SK-N-SH treated with all-trans-retinoic acid at 6 μM for 48 hours (cell line): ENCODE results near the gene GNGT2.

Experiments used
- ARNTL ChIP-seq: fragments of 450-650 bp; formaldehyde crosslinking; IDR thresholded peaks from 2 replicates; pipeline ENCODE4 v1.5.0; 2020; ENCODE audit warnings: low read depth, mild to moderate bottlenecking, moderate library complexity, borderline replicate concordance
- PPARA ChIP-seq: fragments of 250-450 bp; sonication (Bioruptor Pico); IDR thresholded peaks from 2 replicates; pipeline ENCODE4 v1.5.0; 2020; ENCODE audit warnings: mild to moderate bottlenecking, borderline replicate concordance
- RARB ChIP-seq: fragments of 250-450 bp; sonication (Bioruptor Pico); IDR thresholded peaks from 2 replicates; pipeline ENCODE4 v1.8.0; 2021; ENCODE audit warnings: mild to moderate bottlenecking, moderate library complexity
- ZFP30 ChIP-seq: fragments of 450-650 bp; formaldehyde crosslinking; IDR thresholded peaks from 2 replicates; pipeline ENCODE4 v1.5.0; 2022; ENCODE audit warnings: mild to moderate bottlenecking, moderate library complexity
- TF ChIP-seq, protein P1 (sequence below): fragments of 250-450 bp; sonication (Bioruptor Pico); IDR thresholded peaks from 2 replicates; pipeline ENCODE4 v1.8.0; 2020; ENCODE audit warnings: mild to moderate bottlenecking, moderate library complexity, borderline replicate concordance

DNA sequence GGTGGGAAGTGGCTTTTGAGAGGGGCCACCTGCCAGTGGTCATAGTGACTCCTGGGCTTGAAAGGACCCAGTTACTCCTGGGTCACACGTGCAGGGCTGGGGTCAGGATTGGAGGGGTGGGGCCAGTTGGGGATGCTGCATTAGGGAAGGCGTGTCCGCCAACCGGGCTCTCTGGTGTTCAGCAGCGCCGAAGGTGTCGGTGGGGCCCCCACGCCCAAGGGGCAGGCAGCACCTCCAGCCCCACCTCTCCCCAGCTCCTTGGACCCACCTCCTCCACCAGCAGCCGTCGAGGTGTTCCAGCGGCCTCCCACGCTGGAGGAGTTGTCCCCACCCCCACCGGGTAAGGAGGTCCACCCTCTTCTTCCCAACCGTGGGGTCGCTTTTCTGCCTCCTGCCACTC, 9.6 kb upstream of the GNGT2 start:
- TF ChIP-seq RARB (CRISPR knock-in tag), result no peak
- TF ChIP-seq ZFP30 (CRISPR knock-in tag), result no peak
- no peak for TF ChIP-seq PPARA
- TF ChIP-seq ARNTL (CRISPR knock-in tag), result no peak
- TF ChIP-seq, protein P1, sequence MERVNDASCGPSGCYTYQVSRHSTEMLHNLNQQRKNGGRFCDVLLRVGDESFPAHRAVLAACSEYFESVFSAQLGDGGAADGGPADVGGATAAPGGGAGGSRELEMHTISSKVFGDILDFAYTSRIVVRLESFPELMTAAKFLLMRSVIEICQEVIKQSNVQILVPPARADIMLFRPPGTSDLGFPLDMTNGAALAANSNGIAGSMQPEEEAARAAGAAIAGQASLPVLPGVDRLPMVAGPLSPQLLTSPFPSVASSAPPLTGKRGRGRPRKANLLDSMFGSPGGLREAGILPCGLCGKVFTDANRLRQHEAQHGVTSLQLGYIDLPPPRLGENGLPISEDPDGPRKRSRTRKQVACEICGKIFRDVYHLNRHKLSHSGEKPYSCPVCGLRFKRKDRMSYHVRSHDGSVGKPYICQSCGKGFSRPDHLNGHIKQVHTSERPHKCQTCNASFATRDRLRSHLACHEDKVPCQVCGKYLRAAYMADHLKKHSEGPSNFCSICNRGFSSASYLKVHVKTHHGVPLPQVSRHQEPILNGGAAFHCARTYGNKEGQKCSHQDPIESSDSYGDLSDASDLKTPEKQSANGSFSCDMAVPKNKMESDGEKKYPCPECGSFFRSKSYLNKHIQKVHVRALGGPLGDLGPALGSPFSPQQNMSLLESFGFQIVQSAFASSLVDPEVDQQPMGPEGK (CRISPR knock-in tag), result no peak
